Sciatic nerve (tissue), 2 donors: Measurements from ENCODE around the gene MYO1C. TPM values are rescaled to one million over a fixed set of nuclear protein-coding genes. Genes with fewer than 3 reads are reported as not detected.
A peak's percentile ranks its signal among the peaks of the same experiment; 100 is the strongest.
"Not testable (repeated sequence)": the region's sequence is repeated elsewhere in the genome, so short reads cannot be mapped to it uniquely, and the experiment has no call there.

Experiments
- ATAC-seq: fragments of 200-7000 bp; cut with Tn5 transposase; one replicate; pipeline ENCODE4 v1.9.1; 2020; ENCODE audit warnings: mild to moderate bottlenecking, moderate library complexity
- DNase-seq: peaks from one replicate; pipeline ENCODE4 v3.0.0-alpha.2; 2020; ENCODE audit warnings: low spot score
- intact Hi-C: fragments of 100-400 bp; cut with DNase I; formaldehyde crosslinking; loops from one replicate; pipeline ENCODE4 v1.14.2; 2022
- total RNA-seq: library from RNA; stranded (reverse); fragmentation: NEBNext Ultra II Directional; extraction: Animal tissue kit (Norgen Biotek cat#: 25700); gene quantifications from one replicate; pipeline ENCODE4 v1.2.1, GENCODE V29; 2021
- donor health status: DM: no; HTN: no; CAD: no.
- donor health status: DM: no; HTN: no; CAD: no.

The MYO1C gene
- total RNA-seq, 1 donor from 2014 or later = 326 TPM

DNA sequence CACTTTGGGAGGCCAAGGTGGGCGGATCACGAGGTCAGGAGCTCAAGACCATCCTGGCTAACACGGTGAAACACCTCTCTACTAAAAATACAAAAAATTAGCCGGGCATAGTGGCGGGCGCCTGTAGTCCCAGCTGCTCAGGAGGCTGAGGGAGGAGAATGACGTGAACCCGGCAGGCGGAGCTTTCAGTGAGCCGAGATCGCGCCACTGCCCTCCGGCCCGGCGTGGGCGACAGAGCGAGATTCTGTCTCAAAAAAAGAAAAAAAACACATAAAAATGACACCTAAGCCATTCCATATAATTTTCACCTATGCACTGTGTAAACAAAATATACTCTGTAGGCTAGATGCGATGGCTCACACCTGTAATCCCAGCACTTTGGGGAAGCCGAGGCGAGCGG, 42.2 kb downstream of the MYO1C start:
- ATAC-seq, intact Hi-C loops, DNase-seq: not testable (repeated sequence)

DNA sequence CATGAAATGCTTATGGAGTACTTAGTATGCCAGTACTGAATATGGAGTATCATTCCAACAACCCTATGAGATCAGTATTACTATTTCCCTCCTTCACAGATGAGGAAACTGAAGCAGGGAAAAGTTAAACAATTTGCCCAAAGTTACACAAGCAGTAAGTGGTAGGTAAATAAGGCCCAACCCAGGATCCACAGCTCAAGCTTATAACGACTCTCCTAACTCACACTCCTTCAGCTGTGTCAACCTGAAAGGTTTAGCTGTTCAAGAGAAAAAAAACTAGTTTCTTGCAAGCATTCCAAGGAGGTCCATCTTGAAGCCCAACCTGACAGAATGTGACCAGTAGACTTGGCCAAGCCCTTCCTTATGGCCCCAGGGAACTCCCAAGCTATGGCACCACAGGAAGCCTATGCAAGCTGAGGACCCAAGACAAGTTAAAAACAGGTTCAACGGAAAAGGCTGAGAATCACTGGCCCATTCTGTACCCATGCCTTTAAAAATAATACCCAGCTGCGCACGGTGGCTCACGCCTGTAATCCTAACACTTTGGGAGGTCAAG, 43.0 kb downstream of the MYO1C start:
- DNase-seq = no peak
- no peak for ATAC-seq

DNA sequence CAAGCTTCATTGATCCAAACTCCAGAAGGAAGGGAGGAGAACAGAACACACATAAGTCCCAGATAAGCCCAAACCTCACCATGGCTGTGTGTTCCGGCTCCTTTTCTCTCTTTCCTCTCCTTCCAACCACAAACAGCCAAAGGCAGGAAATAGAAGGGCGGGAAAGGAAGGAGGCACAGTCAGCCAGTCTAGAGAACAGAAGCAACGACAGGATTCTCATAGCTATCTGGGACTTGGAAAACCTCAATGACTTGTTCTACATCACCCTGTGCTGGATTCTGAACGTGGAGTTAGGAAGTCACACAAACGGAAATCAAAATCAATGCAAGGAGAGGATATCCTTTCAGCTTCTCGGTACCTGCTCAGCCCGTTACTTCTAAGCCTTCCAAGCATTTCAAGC, 45.4 kb downstream of the MYO1C start:
- ATAC-seq (no peak), DNase-seq (no peak)
- intact Hi-C loops = no loop called here

More for the DNA sequence above, 43.0 kb downstream of the MYO1C start:
- intact Hi-C loops = no loop called here

DNA sequence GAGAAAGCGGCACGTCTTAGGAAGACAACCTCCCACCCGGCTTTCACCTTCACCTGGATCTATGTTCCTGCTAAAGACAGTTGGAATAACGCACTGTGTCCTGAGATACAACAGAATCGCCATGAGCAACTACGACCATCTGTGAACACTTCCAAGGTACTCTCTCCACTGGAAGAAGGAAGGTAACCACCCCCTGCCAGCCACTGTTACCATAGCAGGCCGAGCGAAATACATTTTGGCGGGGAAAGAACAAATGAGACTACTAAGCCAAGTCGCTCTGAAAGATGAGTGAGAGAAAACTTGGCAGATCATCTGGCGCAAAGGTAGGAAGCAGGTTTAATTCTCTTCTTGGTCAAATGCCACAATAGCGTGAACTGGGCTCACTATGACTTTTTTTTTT, 46.3 kb downstream of the MYO1C start:
- ATAC-seq (no peak), DNase-seq (no peak)

DNA sequence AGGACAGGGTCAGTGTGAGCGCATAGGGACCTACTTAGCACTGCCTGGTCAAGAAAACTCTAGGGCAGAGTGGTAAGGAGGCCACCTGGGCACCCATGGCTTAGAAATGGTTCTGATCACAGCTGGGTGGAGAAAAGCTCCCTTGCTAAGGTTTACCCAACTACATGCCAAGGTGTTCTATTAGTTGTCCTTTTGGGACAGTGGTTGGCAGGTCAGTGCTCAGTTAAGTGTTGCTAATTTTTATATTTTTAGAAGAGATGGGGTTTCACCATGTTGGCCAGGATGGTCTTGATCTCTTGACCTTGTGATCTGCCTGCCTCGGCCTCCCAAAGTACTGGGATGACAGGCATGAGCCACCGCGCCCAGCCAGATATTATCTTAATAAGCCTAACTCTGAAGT, 46.8 kb downstream of the MYO1C start:
- intact Hi-C loops, ATAC-seq, DNase-seq: not testable (repeated sequence)

More for the DNA sequence above, 46.3 kb downstream of the MYO1C start:
- intact Hi-C loops = no loop called here

DNA sequence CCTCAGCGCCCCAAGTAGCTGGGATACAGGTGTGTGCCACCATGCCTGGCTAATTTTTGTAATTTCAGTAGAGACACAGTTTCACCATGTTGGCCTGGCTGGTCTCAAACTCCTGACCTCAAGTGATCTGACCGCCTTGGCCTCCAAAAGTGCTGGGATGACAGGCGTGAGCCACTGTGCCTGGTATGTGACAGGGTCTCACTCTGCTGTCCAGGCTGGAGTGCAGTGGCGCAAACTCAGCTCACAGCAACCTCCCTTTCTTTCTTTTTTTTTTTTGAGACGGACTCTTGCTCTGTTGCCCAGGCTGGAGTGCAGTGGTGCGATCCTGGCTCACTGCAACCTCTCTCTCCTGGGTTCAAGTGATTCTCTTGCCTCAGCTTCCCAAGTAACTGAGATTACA, 49.8 kb downstream of the MYO1C start:
- intact Hi-C loops, DNase-seq, ATAC-seq: not testable (repeated sequence)

DNA sequence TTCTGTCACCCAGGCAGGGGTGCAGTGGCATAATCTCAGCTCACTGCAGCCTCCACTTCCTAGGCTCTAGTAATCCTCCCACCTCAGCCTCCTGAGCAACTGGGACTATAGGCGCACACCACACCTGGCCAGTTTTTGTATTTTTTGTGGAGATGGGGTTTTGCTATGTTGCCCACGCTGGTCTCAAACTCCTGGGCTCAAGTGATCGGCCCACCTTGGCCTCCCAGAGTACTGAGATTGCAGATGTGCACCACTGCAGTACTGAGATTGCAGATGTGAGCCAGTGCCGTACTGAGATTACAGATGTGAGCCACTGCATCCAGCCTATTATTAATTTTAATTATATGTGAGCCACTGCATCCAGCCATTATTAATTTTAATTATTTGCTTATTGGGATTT, 50.3 kb downstream of the MYO1C start:
- ATAC-seq (no peak), DNase-seq (no peak)
- intact Hi-C loops = no loop called here

DNA sequence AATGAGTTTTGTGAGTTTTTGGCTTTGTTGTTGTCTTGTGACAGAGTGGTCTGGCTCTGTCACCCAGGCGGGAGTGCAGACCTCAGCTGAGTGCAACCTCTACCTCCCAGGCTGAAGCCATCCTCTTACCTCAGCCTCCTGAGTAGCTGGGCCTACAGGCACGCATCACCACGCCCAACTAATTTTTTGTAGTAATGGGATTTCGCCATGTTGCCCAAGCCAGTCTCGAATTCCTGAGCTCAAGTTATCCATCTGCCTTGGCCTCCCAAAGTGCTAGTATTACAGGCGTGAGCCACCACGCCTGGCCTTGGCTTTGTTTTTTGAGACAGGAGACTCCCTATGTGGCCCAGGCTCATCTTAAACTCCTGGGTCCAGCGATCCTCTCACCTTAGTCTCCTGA, 51.6 kb downstream of the MYO1C start:
- no peak for ATAC-seq
- no peak for DNase-seq
- intact Hi-C loops = no loop called here

DNA sequence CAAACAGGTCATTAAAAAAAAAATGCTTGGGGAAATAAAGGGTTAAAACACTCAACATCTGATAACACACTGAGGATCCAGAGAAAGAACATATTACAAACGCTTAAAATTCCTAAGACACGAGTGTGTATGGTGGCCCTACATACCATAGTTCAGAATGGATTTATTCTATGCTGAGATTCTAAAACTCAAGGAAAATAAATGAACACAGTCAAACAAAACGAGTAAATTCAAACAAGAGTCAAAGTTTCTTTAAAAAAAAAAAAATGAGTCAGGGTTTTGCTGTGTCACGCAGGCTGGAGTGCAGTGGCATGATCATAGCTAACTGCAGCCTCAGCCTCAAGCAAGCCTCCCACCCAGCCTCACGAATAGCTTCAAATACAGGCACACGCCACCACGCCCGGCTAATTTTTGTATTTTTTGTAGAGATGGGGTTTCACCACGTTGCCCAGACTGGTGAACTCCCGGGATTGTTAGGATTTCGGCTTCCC, 53.8 kb downstream of the MYO1C start:
- ATAC-seq (peak; percentile 63), DNase-seq (no peak)
- intact Hi-C loops = no loop called here

DNA sequence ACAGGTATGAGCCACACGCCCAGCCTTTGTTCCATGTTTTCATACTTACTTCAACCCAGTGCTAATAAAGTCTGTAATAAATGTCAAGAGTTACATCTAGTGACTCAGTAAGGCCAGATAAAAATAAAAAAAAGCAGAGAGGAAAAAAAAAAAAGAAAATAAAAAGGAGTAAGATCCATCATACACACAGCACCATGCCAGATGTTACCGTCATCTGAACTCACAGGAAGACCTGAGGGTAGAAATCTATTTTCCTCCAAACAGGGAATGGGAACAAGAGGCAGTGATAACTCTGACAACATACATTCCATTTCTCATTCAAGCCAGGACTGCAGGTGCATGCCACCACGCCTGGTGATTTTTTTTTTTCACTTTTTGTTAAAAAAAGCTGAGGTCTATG, 57.2 kb downstream of the MYO1C start:
- intact Hi-C loops = no loop called here
- DNase-seq = no peak
- ATAC-seq = no peak

DNA sequence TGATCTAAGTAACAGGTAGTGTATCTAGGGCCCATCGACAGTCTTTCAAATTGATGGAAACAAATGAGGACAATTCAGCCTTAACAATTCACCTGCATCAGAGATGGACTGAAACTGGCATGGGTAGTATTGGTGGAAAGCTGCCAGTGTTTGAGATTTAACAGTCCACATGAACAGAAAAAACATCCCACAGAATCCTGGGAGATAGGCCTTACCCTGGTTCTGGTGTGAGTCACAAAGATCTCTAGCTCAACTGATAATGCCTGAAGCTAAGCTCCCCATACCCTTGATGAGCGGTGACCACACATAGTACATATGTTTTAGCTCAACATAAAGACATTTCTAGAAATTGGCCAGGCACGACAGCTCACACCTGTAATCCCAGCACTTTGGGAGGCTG, 58.3 kb downstream of the MYO1C start:
- DNase-seq = no peak
- ATAC-seq = no peak
- intact Hi-C loops = no loop called here

DNA sequence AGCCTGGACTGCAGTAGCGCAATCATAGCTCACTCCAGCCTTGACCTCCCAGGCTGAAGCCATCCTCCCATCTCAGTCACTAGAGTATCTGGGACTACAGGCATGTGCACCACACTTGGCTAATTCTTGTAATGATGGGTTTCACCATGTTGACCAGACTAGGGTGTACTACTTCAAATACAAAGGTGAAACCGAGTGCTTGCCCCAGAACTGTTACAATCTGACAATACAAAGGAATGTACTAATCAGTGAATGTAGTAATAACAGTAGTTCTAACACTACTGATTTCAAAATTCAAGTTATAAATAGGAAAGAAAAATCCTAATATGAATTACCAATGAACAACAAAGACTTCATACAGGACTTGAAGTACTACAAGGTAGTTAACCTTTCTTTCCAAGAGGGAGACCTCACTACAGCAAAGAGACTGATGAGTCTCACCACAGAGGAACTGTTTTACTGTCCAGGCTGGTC, 60.8 kb downstream of the MYO1C start:
- intact Hi-C loops = no loop called here
- ATAC-seq = no peak
- no peak for DNase-seq

DNA sequence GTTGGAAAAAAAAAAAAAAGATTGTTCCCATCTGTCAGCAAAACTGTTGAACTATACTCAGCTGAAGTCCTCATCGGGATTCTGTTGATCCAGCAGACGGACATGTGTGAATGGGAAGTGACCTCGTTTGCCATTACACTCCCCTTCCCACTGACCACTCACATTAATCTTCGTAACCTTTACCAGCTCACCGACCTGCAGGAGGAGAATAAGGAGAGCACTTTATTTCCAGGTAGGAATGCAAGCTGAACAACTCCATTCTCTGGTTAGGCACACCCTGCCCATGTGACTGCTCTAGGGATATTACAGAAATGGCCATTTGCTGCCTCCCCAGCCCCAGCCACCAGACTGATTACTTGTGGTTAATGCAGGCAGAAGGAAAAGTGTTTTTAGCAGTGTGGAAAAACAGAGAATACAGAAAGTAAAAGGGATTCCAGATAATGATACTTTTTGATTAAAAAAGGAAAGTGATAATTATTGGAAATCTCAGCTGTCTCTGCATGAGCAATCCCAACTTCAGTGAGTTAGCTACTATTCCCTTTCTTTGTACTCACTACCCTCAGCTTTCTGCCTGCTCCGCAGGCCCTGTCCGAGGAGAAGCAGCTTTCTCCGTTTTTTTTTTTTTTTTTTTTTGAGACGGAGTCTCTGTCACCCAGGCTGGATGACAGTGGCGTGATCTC, 68.9 kb downstream of the MYO1C start:
- DNase-seq = no peak
- no peak for ATAC-seq
- intact Hi-C loops = no loop called here

DNA sequence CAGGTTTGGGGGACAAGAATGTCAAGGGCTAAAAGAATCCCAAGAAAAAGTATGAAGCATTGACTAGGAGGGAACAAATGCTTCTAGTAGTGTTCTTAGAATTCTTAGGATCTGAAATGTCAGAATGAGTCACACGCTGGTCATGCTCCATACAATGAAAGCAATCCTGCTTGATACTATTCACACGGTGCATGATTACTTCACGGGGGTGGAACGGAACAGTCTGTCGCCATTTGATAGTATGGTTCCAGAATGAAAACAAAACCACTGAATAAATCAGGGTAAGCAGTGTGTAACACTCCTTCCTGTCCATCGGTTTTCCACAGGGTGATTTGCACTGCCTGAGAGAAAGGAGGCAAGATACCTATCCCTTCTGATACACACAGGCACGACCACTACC, 69.6 kb downstream of the MYO1C start:
- intact Hi-C loops = no loop called here
- DNase-seq (no peak), ATAC-seq (peak; percentile 44)

DNA sequence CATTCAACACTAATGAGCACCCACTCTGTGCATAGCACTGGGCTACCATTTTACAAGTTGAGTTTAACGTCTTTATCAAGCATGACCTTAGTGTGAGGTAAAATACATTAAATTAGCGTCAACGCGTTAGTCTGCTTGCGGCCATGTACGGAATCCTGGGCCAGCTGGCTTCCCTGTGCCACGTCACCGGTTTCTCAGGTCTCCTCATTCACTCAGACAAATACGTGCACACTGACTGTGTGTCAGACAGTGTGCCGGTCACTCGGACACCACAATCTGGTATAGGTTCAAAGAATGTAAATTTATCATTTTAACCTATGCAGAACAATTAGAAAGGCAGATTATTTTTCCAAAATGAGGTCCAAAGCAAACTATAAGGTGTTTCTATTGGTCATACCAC, 71.0 kb downstream of the MYO1C start:
- ATAC-seq (no peak), DNase-seq (no peak)
- intact Hi-C loops = no loop called here

DNA sequence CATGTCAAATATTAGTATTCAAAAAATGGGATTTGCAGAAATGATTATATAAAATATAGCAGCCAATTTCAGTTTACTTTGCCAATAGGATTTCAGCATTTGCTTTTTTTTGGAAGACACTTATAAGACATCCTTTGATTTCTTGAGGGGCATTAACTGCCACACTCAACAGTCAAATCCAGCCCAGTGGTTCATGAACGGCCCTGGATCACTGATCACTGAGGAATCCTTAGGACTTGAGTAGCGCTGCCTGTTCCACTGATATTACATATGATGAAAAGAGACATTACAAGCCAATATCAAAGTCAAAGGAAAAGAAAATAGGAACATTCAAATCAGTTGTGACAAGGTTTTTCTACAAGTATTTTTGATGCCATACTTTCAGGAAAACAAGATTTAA, 71.5 kb downstream of the MYO1C start:
- intact Hi-C loops = no loop called here
- no peak for ATAC-seq
- no peak for DNase-seq

DNA sequence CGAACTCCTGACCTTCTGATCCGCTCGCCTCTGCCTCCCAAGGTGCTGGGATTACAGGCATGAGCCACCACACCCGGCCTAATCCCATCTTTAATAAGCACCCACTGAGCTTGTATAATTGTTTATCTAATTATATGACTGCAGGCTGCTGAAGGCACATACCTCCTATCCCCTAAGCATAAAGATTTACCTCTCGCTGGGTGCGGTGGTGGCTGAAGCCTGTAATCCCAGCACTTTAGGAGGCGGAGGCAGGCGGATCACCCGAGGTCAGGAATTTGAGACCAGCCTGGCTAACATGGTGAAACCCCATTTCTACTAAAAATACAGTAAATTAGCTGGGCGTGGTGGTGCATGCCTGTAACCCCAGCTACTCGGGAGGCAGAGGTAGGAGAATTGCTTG, 72.3 kb downstream of the MYO1C start:
- no peak for ATAC-seq
- intact Hi-C loops = no loop called here
- no peak for DNase-seq

DNA sequence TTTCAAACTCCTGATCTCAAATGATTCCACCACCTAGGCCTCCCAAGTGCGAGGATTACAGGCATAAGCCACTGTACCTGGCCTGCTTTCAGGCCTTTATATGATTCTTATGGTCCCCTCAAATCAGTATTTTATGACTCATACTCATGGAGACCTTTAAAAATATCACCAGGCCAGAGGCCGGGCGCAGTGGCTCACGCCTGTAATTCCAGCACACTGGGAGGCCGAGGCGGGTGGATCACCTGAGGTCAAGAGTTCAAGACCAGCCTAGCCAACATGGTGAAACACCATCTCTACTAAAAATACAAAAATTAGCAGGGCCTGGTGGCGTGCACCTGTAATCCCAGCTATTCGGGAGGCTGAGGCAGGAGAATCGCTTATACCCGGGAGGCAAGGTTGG, 74.0 kb downstream of the MYO1C start:
- DNase-seq, intact Hi-C loops, ATAC-seq: not testable (repeated sequence)

DNA sequence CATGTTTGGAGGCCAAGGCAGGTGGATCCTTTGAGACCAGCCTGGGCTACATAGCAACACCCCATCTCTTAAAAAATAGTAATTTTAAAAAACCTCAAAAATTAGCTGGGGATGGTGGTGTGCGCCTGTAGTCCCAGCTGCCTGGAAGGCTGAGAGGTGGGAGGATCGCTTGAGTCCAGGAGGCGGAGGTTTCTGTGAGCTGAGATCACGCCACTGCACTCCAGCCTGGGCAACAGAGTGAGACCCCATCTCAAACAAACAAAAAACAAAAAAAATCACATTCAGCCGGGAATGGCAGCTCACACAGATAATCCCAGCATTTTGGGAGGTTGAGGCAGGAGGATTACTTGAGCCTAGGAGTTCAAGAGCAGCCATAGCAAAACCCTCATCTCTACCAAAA, 76.1 kb downstream of the MYO1C start:
- DNase-seq = no peak
- no peak for ATAC-seq
- intact Hi-C loops = no loop called here

DNA sequence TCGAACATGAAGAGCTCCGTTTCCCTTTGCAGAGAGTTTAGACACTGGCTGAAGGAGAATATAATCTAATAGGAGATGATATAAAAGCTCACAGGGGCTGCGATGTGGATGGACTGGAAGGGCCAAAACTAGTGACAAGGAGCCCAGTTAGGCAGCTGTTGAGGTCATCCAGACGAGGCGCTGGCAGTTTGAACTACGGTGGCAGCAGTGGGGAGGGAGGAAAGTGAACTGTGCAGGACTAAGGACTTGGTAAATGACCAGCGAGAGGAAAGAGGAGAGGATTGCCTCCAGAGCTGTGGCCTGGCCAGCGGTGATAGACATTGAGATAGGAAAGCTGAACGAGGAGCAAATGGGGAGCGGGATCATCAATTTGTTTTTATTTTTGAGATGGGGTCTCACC, 77.9 kb downstream of the MYO1C start:
- intact Hi-C loops = no loop called here
- ATAC-seq = no peak

More for the DNA sequence above, 77.9 kb downstream of the MYO1C start:
- no peak for DNase-seq
